GM12892 (cell line): Measurements from ENCODE around the gene SLC44A4.

ENCODE experiments used
- POLR2A ChIP-seq: IDR thresholded peaks from 2 replicates; pipeline ENCODE4 v1.6.1; 2011; ENCODE audit warnings: low read depth, low read length, control low read depth
- POLR2AphosphoS5 ChIP-seq: IDR thresholded peaks from 2 replicates; pipeline ENCODE4 v1.6.1; 2011; ENCODE audit warnings: low read depth, low read length, control low read depth
- TAF1 ChIP-seq: IDR thresholded peaks from 2 replicates; pipeline ENCODE4 v1.6.1; 2011; ENCODE audit warnings: low read depth, mild to moderate bottlenecking, control low read depth, low read length, borderline replicate concordance

DNA sequence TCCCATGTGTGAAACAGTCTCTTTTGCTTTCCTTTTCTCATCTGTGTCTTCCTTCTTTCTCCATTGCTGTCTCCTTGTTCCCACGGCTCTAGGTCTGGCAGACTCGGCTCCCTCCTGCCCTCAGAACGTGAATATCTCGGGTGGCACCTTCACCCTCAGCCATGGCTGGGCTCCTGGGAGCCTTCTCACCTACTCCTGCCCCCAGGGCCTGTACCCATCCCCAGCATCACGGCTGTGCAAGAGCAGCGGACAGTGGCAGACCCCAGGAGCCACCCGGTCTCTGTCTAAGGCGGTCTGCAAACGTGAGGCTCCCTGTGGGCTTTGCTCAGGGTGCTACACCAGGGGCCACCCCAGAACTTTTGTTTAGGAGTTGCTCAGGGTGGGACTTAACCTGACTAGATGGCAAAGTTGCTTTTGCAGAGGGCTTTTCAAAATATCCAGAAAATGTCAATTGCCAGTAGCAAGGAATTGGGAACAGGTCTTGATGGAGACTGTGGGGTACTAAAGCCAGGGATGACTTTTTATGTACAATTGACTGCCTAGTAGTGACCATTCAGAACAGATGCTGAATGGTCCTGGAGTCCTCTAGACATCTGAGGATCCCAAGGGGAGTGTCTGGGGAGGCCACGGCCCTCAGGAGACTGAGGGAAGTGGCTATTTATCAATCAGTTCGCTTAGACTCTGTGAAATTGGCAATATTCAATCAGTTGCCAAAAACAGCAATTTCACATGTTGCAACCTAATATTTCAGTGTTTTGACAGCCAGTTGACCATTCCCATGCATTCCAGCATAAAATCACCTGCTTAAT, 49.3 kb upstream of the SLC44A4 start:
- no peak for TF ChIP-seq POLR2A
- no peak for TF ChIP-seq POLR2AphosphoS5
- no peak for TF ChIP-seq TAF1
